Left colon (tissue), 2 donors: ENCODE results near the gene UBE2O. TPM values are rescaled to one million over a fixed set of nuclear protein-coding genes. Genes with fewer than 3 reads are reported as not detected.
A peak's percentile ranks its signal among the peaks of the same experiment; 100 is the strongest.

ENCODE experiments used
- ATAC-seq: fragments of 200-7000 bp; cut with Tn5 transposase; one replicate; pipeline ENCODE4 v1.9.1; 2020; ENCODE audit warnings: mild to moderate bottlenecking, moderate library complexity
- DNase-seq, 2 donors: peaks; one replicate each; pipeline ENCODE4 v3.0.0-alpha.2; 2020
- intact Hi-C, 2 donors: fragments of 100-400 bp; cut with DNase I in 1 of 2; cut with micrococcal nuclease in 1 of 2; formaldehyde crosslinking; loops; one replicate each; pipeline versions ENCODE4 v1.11.2 to v1.14.0; 2022; cut with DNase I, micrococcal nuclease
- long read RNA-seq: library from polyadenylated mRNA; unstranded; transcript quantifications from one replicate; pipeline ENCODE4 v2.0.0, GENCODE V29; 2021
- total RNA-seq, 2 donors: library from RNA; stranded (reverse); fragmentation: NEBNext Ultra II Directional; extraction: Animal tissue kit (Norgen Biotek cat#: 25700); gene quantifications; one replicate each; pipeline ENCODE4 v1.2.1, GENCODE V29; 2021
- donor health status: DM: no; HTN: no; CAD: no.
- donor health status: DM: yes; HTN: yes; CAD: no.

Gene UBE2O
- 10 to 100 TPM; 15.9 to 18.2 TPM for total RNA-seq
- long read RNA-seq, partial matches to known transcripts: 9 of 13 reads
- long read RNA-seq, other reads (novel, unspliced or antisense): 4 of 13 reads

DNA sequence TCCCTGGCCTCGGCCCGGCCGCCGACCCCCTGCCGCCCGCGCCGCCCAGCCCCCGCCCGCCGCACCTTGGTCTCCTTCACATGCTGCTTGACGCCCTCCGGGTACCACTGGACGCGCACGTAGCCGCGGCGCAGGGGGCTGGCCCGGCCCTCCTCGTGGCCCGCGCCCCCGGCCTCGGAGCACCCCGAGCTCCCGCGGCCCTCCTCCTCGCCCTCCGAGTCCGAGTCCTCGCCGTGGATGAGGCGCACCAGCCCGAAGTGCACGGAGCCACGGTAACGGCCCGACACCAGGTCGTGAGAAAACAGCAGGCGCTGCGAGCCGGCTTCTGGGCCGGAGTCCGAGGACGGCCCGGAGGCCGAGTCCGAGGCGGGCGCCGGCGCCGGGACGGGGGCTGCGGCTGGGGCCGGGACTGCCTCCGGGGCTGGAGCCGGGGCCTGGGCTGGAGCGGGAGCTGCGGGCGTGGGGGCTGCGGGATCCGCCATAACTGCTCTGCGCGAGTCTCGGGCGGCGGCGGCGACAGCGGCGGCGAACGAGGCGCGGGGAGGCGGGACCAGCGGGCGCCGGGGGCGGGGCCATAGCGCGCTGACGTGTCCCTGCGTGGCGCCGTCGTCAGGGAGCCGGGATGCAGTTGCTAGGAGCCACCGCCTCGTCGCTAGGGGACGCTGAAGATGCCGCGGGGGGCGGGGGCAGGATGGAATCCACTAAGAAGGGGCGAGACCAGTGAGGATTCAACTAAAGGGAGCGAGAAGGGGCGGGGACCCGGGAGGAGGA is at the start of gene UBE2O:
TSS of gene UBE2O (minus strand) at position 493 of the 771 bp plus-strand sequence. CDS start at position 482, 11 bp downstream.
- ATAC-seq: peak; percentile 98
- DNase-seq: peak; percentile 78 to 92
- intact Hi-C loops: no loop called here

DNA sequence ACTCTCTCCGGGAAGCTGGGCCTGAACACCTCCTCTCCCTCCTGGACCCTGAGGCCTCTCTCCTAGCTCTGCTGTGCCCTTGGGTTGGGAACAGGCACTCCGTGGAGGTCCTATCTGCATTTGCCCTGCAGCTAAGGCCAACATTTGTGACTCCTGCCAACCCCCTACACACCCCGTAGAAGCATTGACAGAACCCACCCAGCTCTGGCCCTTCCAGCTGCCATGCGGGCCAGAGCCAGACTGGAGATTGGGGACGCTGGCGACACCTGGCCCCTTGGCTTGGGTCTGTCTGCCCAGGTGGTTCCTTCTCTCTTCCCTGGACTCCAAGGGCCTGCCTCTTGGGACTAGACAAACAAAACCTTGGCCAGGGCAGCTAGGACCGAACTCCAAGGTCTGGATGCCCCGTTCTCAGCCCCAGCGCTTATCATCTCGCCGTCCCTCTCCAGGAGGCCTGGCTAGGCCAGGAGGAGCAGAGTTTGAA is 48.9 kb upstream of the UBE2O start:
- DNase-seq (no peak), ATAC-seq (no peak)
- intact Hi-C loops: no loop called here

GRCh38 chr17:76501018-76501826 is 48.3 kb upstream of the UBE2O start, which contains the start of gene RHBDF2:
RHBDF2 (minus strand) TSS chr17:76501423; CDS start chr17:76481524, 19,899 bp downstream.
- peak; percentile 89 to 94 for DNase-seq
- peak; percentile 94 for ATAC-seq
- intact Hi-C loops: no loop called here

GRCh38 chr17:76500747-76501017 is 47.7 kb upstream of the UBE2O start:
- intact Hi-C loops: no loop called here
- ATAC-seq: peak; percentile 20

GRCh38 chr17:76500074-76500746 is 47.3 kb upstream of the UBE2O start:
- intact Hi-C loops: no loop called here
- DNase-seq (no peak), ATAC-seq (no peak)

More at GRCh38 chr17:76500747-76501017, 47.7 kb upstream of the UBE2O start:
- no peak for DNase-seq

GRCh38 chr17:76499267-76499667 is 46.3 kb upstream of the UBE2O start:
- DNase-seq: no peak
- ATAC-seq: no peak
- intact Hi-C loops: no loop called here

DNA sequence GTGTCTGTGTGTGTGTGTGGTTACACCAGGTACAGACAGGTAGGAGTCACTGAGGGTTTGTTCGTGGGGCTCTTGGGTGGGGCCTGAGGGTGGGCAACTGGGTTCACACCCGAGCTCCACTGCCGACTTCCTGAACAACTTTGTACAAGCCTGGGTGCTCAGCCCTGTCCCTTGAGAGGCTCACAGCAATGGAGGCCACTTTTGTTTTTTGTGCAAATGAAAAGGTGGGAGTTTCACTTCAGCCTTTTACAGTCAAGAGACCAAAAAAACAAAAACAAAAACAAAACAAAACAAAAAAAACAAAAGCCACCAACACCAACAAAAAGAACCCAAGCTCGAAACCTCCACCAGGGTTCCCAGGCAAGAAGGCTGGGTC is 45.9 kb upstream of the UBE2O start:
- no peak for DNase-seq
- ATAC-seq: no peak
- intact Hi-C loops: no loop called here

DNA sequence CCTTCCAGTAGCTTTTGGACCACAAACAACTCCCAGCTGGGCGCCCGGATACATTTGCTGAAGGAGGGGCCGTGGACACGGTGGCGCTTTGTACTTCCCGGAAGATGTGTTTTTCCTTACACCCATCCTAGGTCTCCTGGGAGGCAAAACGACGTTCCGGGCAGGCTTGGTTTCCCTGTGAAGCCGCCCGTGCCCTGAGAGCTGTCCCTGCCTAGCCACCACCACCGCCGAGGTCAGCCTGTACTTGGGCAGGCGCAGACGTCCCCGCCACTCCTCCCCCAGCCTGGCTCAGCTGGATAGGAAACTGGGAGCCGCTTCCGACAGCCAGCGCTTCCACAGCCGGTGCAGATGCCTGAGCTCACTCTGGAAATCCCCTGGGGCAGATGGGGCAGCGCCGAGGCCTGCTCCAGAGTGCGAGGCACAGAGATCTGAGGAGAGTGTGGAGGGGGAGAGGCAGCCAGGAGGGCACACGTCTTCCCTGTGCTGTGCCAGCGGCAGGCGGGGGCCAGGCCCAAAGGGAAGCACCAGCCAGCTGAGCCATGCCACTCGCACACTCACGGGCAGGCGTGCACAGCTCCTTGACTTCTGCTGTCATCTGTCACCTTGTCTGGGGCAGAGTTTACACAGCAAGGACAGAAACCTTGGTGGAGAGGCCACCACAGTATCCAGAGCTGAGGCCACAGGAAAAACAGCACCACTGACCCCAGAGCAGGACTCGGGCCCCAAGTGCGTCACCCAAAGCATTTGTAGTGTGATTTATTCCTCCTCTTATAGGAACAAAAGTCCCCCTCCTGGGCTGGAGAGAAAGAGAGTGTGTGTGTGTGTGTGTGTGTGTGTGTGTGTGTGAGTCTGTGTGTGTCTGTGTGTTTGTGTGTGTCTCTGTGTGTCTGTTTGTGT is 45.3 kb upstream of the UBE2O start:
- intact Hi-C loops: no loop called here
- ATAC-seq (peak; percentile 33), DNase-seq (peak; percentile 72)

GRCh38 chr17:76497699-76497978 is 44.7 kb upstream of the UBE2O start:
- intact Hi-C loops: no loop called here
- DNase-seq: no peak
- ATAC-seq: no peak

GRCh38 chr17:76496464-76496863 is 43.5 kb upstream of the UBE2O start:
- intact Hi-C loops: no loop called here
- no peak for ATAC-seq
- no peak for DNase-seq

DNA sequence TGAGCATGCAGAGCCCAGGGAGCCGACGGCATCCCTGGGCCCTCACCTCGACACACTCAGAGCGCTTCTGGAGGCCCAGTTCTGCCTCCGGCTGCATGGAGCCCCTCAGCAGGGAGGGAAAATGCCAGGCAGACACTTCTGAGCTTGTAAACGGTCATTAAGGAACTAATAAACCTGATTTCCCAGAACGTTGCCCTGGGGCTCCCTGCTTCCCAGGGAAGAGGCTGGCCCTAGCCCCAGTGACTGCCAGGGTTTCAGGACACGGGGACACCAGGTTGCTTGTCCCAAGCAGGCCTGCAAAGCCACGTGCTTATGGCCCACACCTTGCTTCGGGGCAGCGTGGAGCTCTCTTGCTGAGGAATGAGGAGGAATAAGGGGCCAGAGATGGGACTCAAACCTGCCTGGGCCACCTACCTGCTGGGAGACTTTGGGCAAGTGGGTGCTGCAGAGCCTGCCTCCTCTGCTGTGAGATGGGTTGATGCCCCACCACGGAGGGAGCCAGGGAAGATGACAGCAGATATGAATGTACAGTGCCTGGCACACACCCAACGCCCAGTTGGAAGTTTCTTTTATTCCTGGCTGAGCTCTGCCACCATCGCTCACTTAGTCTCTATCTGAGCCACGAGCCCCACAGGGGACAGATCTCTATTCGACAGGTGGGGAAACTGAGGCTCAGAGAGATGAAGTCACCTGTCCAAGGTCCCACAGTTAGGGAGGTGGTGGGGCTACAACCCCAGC is 42.9 kb upstream of the UBE2O start:
- ATAC-seq (no peak), DNase-seq (no peak)
- intact Hi-C loops: no loop called here

DNA sequence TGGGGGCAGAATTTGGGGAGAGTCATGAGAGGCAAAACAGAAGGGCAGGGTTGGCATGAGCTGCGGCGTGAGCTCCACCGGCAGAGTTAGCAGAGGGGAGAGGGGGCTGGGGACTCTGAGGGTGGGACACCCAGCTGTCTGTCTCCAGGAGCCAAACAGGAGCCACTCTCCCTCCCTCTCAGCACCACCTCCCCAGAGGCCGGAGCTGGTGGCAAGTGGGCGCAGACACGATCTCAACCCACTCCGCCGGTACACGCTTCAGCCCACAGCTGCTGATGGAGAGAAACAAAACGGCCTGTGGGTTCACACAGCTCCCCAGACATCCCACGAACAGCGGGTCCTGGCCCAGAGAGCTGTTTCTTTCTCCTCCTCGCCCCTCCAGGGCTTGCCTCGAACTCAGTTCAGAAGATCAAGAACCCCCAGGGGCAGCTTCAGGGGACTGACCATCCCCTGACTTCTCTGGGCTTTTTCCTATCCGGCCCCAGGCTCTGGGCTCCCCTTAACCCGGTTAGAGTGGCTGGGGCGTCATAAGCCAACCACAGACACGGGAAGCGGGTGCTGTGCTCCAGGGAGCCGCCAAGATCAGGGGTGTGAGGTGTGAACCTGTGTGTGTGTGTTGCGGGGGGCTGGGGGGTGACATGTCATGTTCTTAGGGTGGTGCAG is 40.7 kb upstream of the UBE2O start:
- intact Hi-C loops: no loop called here
- DNase-seq (no peak), ATAC-seq (no peak)

DNA sequence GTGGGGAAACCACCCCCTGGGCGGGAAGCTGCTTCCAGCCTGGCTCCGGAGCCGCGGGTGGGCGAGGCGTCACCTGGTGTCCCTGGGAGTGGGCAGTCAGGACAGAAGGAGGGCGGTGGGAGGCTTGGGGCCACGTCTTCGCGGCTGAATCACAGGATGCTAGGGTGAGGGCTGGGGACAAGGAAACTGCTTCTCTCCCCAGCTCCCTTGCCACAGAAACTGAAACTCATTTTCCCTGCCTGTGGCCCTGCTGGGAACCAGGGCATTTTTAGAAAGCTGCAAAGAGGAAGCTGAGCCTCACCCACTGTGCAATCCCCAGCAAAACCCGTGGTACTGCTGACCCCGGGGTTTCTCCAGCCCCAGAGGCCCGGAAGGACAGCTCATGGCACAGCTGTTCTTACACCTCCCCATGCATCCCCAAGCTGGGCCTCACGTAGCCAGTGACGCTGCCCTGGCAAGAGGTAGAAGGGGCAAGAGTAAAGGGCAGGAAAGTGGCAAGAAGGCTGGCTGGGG is 40.1 kb upstream of the UBE2O start:
- ATAC-seq: peak; percentile 59
- intact Hi-C loops: no loop called here
- peak; percentile 63 to 78 for DNase-seq

- intact Hi-C loops: no loop called here
- peak; percentile 76 for ATAC-seq
- peak; percentile 70 to 79 for DNase-seq
These were observed 39.4 kb upstream of the UBE2O start for GRCh38 chr17:76492123-76492988.

- intact Hi-C loops: no loop called here
- ATAC-seq (peak; percentile 31), DNase-seq (no peak)
These were observed 38.5 kb upstream of the UBE2O start for GRCh38 chr17:76491271-76492122.
